BE2C (cell line): ENCODE measurements around the gene ECE1.
"Not testable (repeated sequence)": the region's sequence is repeated elsewhere in the genome, so short reads cannot be mapped to it uniquely, and the experiment has no call there.

Source experiments
- DNase-seq: peaks from one replicate; pipeline ENCODE4 v3.0.0-alpha.2; 2020
- H3K27me3 ChIP-seq: fragments of 250-450 bp; sonication (Bioruptor Pico); 2 replicates; pipeline ENCODE4 v1.5.1; 2020; ENCODE audit warnings: mild to moderate bottlenecking
- H3K36me3 ChIP-seq: fragments of 250-450 bp; sonication (Bioruptor Pico); 2 replicates; pipeline ENCODE4 v1.5.1; 2020; ENCODE audit warnings: mild to moderate bottlenecking
- H3K4me1 ChIP-seq: fragments of 250-450 bp; sonication (Bioruptor Pico); 2 replicates; pipeline ENCODE4 v1.5.1; 2020
- H3K4me3 ChIP-seq: 2 replicates; pipeline ENCODE4 v1.5.1; 2011; ENCODE audit warnings: low read depth, low read length
- H3K9me3 ChIP-seq: fragments of 250-450 bp; sonication (Bioruptor Pico); 2 replicates; pipeline ENCODE4 v1.5.1; 2020
- TF ChIP-seq, protein P1 (sequence below): IDR thresholded peaks from 2 replicates; pipeline ENCODE4 v1.5.1; 2012; ENCODE audit warnings: mild to moderate bottlenecking, low read depth, low read length

ECE1 gene

GRCh38 chr1:21212126-21212525, 78.1 kb downstream of the ECE1 start:
- H3K4me3 ChIP-seq: no peak overlapping the region
- H3K4me1 ChIP-seq: no peaks in the 10 kb centered on the region
- H3K27me3 ChIP-seq: no peaks in the 10 kb centered on the region
- H3K9me3 ChIP-seq: no peaks in the 10 kb centered on the region
- no peaks in the 10 kb centered on the region for H3K36me3 ChIP-seq
- TF ChIP-seq, protein P1, sequence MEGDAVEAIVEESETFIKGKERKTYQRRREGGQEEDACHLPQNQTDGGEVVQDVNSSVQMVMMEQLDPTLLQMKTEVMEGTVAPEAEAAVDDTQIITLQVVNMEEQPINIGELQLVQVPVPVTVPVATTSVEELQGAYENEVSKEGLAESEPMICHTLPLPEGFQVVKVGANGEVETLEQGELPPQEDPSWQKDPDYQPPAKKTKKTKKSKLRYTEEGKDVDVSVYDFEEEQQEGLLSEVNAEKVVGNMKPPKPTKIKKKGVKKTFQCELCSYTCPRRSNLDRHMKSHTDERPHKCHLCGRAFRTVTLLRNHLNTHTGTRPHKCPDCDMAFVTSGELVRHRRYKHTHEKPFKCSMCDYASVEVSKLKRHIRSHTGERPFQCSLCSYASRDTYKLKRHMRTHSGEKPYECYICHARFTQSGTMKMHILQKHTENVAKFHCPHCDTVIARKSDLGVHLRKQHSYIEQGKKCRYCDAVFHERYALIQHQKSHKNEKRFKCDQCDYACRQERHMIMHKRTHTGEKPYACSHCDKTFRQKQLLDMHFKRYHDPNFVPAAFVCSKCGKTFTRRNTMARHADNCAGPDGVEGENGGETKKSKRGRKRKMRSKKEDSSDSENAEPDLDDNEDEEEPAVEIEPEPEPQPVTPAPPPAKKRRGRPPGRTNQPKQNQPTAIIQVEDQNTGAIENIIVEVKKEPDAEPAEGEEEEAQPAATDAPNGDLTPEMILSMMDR: no peak
- DNase-seq: no peak

DNA sequence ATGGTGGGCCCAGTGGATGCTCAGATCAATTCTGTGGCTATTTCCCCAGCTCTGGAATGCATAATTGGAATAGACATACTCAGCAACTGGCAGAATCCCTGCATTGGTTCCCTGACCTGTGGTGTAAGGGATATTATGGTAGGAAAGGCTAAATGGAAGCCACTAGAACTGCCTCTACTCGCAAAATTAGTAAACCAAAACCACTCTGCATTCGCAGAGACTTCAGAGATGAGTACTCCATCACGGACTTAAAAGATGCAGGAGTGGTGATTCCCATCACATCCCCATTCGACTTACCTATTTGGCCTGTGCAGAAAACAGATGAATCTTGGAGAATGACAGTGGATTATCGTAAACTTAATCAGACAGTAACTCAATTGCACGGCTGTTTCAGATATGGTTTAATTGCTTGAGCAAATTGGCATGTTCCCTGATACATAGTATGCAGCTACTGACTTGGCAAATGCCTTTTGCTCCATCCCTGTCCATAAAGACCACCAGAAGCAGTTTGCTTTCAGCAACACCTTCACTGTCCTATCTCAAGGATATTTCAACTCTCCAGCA, 82.0 kb downstream of the ECE1 start:
- not testable (repeated sequence) for H3K9me3 ChIP-seq, H3K36me3 ChIP-seq, H3K4me3 ChIP-seq, DNase-seq, H3K27me3 ChIP-seq, H3K4me1 ChIP-seq

DNA sequence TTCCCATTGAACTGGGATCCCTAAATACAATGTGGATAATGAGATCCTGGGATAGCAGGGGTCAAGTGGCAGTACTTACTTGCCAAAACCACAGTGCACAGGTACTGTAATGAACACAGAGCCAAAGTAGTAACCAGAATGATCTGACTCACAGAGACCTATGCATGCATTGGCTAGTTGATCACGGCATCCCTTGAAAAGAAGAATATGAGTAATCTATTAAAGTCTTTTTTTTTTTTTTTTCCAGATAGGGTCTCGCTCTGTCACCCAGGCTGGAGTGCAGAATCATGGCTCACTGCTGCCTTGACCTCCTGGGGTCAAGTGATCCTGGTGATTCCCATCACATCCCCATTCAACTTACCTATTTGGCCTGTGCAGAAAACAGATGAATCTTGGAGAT, 84.1 kb downstream of the ECE1 start:
- no peak overlapping the region for H3K4me3 ChIP-seq
- DNase-seq: no peak
- no peaks in the 10 kb centered on the region for H3K36me3 ChIP-seq
- no peaks in the 10 kb centered on the region for H3K9me3 ChIP-seq
- TF ChIP-seq, protein P1: no peak
- no peaks in the 10 kb centered on the region for H3K27me3 ChIP-seq
- H3K4me1 ChIP-seq: no peaks in the 10 kb centered on the region

DNA sequence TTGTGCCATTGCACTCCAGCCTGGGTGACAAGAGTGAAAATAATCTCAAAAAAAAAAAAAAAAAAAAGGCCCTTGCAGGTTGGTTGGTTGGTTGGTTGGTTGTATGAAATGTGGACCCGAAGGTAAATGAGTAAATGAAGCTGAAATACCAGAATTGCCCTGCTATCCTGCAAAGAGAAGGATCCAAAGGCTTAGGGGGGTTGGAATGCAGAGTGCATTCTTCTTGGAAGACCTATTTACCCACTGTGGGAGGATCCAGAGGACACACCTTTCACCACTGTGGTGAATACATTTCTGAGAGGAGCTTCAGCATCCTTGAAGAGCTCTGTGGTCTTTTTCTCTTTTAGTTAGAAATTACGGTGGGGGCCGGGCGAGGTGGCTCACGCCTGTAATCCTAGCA, 84.8 kb downstream of the ECE1 start:
- no peak for DNase-seq
- H3K9me3 ChIP-seq: no peaks in the 10 kb centered on the region
- no peaks in the 10 kb centered on the region for H3K36me3 ChIP-seq
- no peaks in the 10 kb centered on the region for H3K27me3 ChIP-seq
- TF ChIP-seq, protein P1: no peak
- H3K4me1 ChIP-seq: no peaks in the 10 kb centered on the region
- H3K4me3 ChIP-seq: no peak overlapping the region

GRCh38 chr1:21201650-21202049, 88.6 kb downstream of the ECE1 start:
- no peaks in the 10 kb centered on the region for H3K9me3 ChIP-seq
- no peak for DNase-seq
- no peak overlapping the region for H3K4me3 ChIP-seq
- no peaks in the 10 kb centered on the region for H3K4me1 ChIP-seq
- no peaks in the 10 kb centered on the region for H3K36me3 ChIP-seq
- no peaks in the 10 kb centered on the region for H3K27me3 ChIP-seq
- TF ChIP-seq, protein P1: no peak

DNA sequence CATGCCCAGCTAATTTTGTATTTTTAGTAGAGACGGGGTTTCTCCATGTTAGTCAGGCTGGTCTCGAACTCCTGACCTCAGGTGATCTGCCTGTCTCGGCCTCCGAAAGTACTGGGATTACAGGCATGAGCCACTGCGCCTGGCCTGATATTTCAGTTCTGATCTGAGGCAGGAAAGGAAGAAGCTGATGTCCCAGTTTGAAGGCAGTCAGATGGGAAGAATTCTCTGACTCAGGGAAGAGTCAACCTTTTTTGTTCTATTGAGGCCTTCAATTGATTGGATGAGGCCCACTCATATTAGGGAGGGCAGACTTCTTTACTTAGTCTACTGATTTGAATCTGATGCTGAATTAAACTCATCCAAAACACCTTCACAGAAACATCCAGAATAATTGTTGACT, 89.0 kb downstream of the ECE1 start:
- H3K27me3 ChIP-seq, H3K36me3 ChIP-seq, H3K4me1 ChIP-seq, DNase-seq, H3K9me3 ChIP-seq, H3K4me3 ChIP-seq: not testable (repeated sequence)

GRCh38 chr1:21200767-21201166, 89.5 kb downstream of the ECE1 start:
- H3K36me3 ChIP-seq: no peaks in the 10 kb centered on the region
- H3K4me3 ChIP-seq: no peak overlapping the region
- TF ChIP-seq, protein P1: no peak
- H3K27me3 ChIP-seq: no peaks in the 10 kb centered on the region
- H3K9me3 ChIP-seq: no peaks in the 10 kb centered on the region
- no peak for DNase-seq
- no peaks in the 10 kb centered on the region for H3K4me1 ChIP-seq
